HG03354 (cell line): ENCODE data around the gene MAP10.

ENCODE experiments used
- ATAC-seq: cut with Tn5 transposase; IDR thresholded peaks from one replicate; pipeline ENCODE4 v1.9.1; 2021; ENCODE audit warnings: mild to moderate bottlenecking; ENCODE audit not compliant: unreplicated experiment, poor library complexity, severe bottlenecking

Gene MAP10

GRCh38 chr1:232795497-232796053 is 9.6 kb upstream of the MAP10 start:
- ATAC-seq = no peak

DNA sequence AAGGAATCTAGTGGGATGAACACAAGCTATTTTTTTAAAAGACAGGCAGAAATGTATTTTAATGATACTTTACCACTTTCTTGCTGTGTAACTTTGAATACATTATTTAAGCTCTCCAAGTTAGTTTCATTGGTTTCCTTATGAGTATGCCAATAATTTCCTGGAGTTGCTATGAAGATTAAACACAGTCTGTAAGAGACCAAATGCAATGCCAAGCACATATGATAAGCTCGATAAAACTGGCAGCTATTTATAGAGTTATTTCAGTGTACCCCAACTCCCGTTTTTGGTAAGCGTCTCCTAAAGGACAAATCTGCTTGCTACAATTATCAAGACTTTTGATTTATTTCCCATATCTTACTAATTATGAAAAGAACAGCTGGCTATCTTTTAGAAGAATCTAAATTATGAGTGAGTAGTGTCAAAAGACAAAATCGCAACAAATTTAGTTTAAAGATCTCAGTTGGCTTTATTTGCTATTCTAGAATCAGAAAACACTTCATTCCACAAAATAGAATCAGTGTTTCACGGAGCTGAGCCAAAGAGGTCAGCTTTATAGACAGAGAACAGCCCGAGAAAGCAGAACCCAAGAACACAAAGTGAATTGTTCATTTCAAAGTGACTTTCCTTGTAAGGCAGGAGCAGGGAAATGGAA is 7.2 kb upstream of the MAP10 start:
- ATAC-seq = no peak

DNA sequence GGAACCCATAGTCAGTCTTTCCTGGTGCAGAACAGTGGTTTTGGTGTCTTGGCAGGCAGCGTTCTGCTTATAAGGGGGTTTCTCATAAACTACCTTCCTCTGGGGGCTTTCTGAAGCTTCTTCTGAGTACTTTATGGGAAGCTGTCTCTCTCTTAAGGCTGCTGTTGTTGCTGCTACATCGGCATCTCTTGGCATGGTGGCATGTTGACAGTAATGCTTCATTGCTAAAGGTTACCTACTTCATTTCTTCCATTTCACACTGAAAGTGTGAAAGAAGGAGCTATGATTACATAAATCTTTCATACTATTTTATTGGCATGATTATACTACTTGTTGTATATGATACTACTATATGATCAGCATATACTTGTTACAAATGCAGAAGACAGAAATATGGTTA is 6.3 kb upstream of the MAP10 start:
- ATAC-seq = no peak

GRCh38 chr1:232806186-232806510 is 932 bp downstream of the MAP10 start:
- no peak for ATAC-seq

GRCh38 chr1:232810856-232811255 is 5.6 kb downstream of the MAP10 start:
- ATAC-seq = no peak

DNA sequence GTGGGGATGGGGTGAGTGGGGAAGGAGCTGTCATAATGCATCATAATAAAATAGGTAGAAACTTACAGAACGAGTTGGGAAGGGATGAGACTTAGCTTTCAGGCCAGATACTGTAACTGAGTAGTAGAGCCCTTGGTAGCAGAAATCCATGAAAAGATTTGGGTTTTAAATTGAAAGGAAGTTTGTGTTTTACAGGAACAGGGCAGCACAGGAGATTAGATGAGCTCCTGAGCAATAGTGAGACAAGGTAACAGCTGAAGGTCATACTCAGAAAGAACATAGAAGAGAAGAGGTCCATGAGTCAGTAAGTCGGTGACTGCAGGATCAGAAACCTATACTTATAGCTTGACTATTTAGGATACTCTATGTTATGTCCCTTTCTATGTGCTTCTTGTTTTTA is 7.3 kb downstream of the MAP10 start:
- no peak for ATAC-seq

- no peak for ATAC-seq
These were observed 7.9 kb downstream of the MAP10 start for GRCh38 chr1:232813097-232813496.

DNA sequence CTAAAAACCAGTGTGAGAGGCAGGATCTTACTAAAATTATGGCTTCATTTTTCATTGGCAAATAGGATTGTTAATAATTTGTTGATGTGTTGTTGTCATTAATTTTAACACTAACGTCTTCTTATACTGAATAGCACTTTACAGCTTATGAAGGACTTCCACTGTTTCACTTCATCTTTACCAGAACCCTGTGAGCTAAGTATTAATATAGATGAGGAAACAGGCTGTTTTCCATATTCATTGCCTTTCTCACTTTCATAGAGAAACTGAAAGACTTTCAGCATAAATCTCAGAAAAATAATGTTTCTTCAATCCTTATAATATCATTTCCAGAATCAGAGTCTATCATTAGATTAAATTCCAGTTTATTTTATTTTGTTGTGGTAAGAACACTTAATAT is 8.5 kb downstream of the MAP10 start:
- ATAC-seq = no peak

- no peak for ATAC-seq
These were observed 11.1 kb downstream of the MAP10 start for GRCh38 chr1:232816324-232816723.

DNA sequence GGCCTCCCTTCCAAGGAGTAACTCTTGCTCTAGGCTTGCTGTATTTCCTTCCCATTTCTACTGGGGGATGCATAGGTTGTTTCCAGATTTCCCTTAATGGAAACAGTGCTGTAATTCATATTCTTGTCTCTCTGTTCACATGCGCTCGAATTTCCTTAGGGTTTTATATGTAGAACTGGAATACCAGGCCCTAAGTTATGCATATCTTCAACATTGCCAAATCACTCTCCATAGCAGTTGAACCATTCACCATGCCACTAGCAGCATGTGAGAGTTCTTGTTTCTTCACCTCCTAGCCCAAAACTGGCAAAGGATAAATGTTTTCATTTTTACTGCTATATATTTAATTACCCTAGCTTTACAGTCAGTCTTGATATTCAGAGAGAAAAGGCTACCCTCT is 12.8 kb downstream of the MAP10 start:
- no peak for ATAC-seq

DNA sequence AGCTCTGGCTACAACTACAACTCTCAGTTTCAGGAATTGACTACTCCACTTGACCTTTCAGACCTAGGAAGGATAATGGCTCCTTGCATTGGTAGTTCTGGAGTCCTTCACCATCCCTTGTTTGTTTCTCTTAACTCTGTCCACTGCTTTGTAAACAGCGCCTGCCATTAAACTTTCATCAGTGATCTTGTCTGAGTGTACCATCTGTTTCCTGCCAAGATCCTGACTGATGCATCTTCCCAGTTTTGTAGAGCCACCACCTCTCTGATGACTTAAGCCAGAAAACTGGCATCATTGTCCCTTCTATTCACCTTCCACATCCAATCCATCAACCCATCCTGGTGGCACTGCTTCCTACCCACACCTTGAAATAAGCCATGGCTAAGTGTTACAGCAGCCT is 15.2 kb downstream of the MAP10 start:
- no peak for ATAC-seq

DNA sequence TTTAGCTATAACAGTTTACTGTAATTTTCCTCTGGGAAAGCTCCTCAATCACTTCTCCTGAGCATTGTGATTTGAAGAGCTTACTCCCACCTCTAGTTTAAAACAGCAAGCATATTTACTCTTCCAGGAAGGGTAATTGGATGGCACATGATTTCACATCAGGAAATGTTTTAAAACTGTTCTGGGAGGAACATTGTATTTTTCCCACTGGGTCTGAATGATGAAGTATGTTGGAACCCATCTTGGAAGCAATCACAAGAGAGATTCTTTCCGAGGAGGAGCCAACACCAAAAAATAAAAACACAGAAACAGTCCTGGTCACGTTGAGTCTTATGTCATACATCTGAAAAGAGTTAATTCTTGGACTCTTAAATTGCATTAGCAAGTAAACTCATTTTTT is 17.3 kb downstream of the MAP10 start:
- ATAC-seq = no peak

GRCh38 chr1:232826318-232826717 is 21.1 kb downstream of the MAP10 start:
- no peak for ATAC-seq

DNA sequence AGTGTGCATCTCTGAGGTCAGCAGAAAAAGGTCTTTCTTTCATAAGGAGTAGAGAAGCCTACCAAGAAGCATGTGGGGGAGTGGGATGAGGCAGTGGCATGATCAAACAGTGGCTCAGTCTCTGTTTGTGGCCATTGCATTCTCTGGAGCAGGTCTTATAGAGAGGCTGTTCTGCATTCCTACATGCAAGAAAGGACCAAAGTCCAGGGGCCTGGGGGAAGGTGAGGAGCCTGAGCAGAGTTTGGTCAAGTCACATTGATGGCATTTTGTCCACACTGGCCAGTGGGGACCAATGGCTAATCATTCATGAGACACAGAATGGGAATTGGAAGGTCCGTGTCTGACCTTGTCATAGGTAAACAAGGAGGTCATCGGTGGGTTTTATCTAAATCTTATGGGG is 25.4 kb downstream of the MAP10 start:
- no peak for ATAC-seq

GRCh38 chr1:232831895-232832294 is 26.7 kb downstream of the MAP10 start:
- ATAC-seq = no peak

DNA sequence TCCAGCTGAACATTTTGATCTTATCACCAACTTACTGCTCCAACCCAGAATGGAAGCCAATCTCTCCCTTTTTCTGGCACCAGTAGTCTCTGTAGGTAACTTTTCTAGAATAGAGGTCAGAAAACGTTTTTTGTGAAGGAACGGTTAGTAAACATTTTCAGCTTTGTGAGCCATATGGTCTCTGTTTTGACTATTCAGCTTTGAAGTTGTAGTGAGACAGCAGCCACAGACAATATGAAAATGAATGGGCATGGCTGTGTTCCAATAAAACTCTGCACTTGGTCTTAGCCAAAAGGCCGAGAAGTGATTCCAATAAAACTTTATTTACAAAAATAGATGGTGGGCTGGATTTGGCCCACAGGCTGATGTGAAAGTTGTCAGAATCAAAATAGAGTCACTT is 28.9 kb downstream of the MAP10 start:
- no peak for ATAC-seq

DNA sequence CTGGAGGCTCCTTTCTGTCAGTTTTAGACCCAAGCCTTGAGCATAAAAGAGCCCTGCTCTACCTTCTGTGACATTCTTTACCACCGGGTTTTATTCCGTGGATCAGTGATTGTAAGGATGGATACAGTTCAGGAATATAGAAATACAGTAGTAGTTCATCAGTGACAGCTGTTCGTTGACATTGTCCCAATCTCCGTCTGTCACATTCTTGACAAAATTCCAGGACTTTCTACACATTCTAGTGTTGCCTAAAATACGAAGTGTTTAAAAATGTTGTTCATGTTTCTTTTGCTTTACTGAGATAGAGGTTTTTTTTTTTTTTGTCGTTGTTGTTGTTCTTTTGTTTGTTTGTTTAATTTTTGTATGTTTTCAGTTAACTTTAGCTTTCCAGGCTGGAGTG is 29.9 kb downstream of the MAP10 start:
- no peak for ATAC-seq

DNA sequence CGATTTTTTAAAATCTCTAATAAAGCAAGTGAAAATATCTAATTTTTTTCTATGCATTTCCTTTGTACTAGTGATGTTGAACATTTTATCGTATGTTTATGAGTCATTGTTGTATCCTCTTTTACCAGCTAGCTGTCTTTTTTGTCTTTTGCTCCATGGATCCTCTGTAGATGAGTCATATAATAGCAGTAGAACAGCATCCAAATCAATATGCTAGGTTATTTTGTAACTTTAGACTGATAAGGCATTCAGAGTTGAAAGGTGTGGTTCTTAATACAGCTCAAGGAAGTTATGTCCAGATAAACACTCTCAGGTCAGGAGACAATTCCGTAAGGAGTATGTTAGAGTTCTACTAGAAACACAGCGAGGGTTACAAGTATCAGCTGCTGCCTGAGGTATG is 31.9 kb downstream of the MAP10 start:
- no peak for ATAC-seq

DNA sequence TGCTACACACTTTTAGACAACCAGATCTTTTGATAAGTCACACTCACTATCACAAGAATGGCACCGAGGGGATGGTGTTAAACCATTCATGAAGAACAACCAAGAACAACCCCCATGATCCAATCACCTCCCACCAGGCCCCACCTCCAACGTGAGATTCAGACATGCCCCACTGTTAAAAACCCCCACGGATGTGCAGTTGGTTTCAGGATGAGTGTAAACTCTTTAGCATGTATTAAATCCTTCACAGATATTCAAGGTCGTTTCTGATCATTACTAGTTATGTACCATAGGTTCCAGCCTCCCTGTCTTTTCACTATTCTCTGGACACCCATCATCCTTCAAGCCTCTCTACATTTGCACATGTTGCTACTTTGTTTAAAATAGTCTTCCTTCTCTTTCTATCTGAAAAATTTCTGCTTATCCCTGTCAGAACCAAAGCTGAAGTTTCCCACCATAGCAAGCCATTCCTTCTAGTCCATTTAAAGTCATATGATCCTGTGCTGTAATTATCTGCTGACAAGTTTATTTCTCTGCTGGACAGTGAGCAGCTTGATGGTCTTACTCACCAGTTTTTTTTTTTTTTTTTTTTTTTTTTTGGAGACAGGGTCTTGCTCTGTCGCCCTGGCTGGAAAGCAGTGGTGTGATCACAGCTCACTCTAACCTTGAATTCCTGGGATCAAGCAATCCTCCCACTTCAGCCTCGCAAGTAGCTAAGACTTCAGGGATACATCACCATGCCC is 36.8 kb downstream of the MAP10 start:
- no peak for ATAC-seq

DNA sequence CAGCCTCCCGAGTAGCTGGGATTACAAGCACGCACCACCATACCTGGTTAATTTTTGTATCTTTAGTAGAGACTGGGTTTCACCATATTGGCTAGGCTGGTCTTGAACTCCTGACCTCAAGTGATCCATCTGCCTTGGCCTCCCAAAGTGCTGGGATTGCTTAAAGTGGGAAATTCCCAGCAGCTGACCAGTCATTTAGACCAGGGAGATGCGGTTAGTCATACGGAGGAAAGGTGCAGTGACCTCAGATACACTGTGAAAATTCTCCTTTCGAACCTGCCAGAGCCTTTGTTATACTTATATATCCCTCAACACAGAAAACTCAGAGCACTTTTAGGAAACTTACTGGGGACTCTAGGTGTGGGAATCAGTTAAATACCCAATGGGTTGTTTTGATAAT is 39.6 kb downstream of the MAP10 start:
- ATAC-seq = no peak

DNA sequence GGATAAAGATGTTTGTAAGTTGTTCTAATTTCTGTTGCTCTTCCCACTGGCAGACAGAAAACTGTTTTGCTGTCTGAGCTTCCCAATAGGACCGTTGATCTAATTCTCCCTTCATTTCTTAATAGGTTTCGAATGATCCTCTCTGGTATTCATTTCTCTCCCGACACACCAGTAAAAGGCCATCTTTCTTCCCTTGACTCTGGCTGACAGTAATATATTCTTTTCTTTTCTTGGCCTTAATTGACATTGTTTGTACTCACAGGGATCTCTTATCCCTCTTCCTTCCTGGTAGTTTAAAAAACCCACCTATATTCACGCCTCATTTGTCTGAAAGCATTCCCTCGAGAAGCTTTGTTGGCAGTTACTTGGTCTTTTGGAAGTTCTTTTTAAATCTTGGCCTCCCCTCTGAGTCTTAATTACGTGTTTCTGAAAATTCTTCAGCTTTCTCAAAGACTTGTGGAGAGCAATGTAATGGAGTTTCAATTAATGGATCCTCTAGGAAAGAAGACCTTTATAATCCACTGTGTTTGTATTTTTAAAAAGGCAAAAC is 40.3 kb downstream of the MAP10 start:
- ATAC-seq = no peak
